ENCODE data around the gene BUD23.

DNA sequence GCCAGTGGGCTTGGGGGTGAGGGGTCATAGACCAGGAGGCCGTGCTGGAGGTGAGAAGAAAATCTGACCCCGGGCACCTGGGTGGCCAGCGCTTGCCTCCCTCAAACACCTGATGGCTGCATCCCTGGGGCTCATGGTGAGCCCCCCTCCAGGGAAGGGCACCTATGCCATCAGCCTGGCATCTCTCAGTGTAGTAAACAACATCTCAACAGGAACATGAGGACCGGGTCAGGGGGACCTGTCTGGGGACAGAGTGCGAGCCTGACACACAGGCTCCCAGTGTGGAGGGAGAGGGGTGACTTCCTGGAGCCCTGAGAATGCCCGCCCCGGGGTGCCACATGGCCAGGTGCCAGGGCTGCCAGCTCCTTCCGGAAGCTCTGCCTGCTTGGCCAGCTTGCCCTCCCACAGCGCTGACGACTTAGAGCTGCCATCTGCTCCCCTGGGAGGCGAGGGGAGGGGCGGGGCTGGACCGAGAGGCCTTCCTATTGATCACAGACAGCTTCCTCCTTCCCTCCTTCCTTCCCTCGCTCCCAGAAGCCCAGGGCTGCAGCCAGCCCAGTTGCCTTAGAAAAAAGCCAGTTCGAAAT, 23.7 kb downstream of the BUD23 start:
- no peak for TF ChIP-seq POLR2AphosphoS5 (IDR thresholded peaks at IDR 0.05; ENCODE audit: low read depth, low read length)
- TF ChIP-seq, protein P1, sequence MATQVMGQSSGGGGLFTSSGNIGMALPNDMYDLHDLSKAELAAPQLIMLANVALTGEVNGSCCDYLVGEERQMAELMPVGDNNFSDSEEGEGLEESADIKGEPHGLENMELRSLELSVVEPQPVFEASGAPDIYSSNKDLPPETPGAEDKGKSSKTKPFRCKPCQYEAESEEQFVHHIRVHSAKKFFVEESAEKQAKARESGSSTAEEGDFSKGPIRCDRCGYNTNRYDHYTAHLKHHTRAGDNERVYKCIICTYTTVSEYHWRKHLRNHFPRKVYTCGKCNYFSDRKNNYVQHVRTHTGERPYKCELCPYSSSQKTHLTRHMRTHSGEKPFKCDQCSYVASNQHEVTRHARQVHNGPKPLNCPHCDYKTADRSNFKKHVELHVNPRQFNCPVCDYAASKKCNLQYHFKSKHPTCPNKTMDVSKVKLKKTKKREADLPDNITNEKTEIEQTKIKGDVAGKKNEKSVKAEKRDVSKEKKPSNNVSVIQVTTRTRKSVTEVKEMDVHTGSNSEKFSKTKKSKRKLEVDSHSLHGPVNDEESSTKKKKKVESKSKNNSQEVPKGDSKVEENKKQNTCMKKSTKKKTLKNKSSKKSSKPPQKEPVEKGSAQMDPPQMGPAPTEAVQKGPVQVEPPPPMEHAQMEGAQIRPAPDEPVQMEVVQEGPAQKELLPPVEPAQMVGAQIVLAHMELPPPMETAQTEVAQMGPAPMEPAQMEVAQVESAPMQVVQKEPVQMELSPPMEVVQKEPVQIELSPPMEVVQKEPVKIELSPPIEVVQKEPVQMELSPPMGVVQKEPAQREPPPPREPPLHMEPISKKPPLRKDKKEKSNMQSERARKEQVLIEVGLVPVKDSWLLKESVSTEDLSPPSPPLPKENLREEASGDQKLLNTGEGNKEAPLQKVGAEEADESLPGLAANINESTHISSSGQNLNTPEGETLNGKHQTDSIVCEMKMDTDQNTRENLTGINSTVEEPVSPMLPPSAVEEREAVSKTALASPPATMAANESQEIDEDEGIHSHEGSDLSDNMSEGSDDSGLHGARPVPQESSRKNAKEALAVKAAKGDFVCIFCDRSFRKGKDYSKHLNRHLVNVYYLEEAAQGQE (IDR thresholded peaks at IDR 0.05; ENCODE audit: insufficient read depth in 1 of 2, low read depth in 2 of 2, low read length in 2 of 2): no peak
- TF ChIP-seq TAF1 (IDR thresholded peaks at IDR 0.05; ENCODE audit: borderline replicate concordance, insufficient read depth, low read length): no peak
- TF ChIP-seq SIN3A (IDR thresholded peaks at IDR 0.05; ENCODE audit: borderline replicate concordance, insufficient read depth, low read length): no peak

Measured in PFSK-1 (cell line).